Spleen (tissue), 11 donors: Measurements from ENCODE around the gene CHRM4. TPM values are rescaled to one million over a fixed set of nuclear protein-coding genes. Genes with fewer than 3 reads are reported as not detected.
"Not testable (repeated sequence)": the region's sequence is repeated elsewhere in the genome, so short reads cannot be mapped to it uniquely, and the experiment has no call there.

Source experiments
- DNase-seq: peaks from one replicate; pipeline ENCODE4 v3.0.0-alpha.2; 2020
- H3K27ac ChIP-seq, 8 donors: fragments of 200-600 bp; sonication (generic) in 7 of 8; 1 replicate in 4 of 8; 2 replicates in 4 of 8; pipeline versions ENCODE4 v1.5.0 to v1.8.0; 2016 to 2021; ENCODE audit warnings: inconsistent platforms in 4 of 8, mild to moderate bottlenecking in 4 of 8, moderate library complexity in 1 of 8
- H3K27me3 ChIP-seq, 7 donors: fragments of 200-600 bp; sonication (generic) in 6 of 7; replicated peaks in 1 of 7; 1 replicate in 4 of 7; 2 replicates in 3 of 7; pipeline versions ENCODE4 v1.5.0 to v1.8.0; 2016 to 2021; ENCODE audit warnings: inconsistent platforms in 3 of 7, mild to moderate bottlenecking in 1 of 7
- H3K36me3 ChIP-seq, 6 donors: fragments of 200-600 bp; sonication (generic) in 5 of 6; 1 replicate in 4 of 6; 2 replicates in 2 of 6; pipeline versions ENCODE4 v1.5.0 to v1.8.0; 2016 to 2021; ENCODE audit warnings: inconsistent platforms in 2 of 6
- H3K4me1 ChIP-seq, 6 donors: fragments of 200-600 bp; sonication (generic) in 5 of 6; 1 replicate in 3 of 6; 2 replicates in 3 of 6; pipeline versions ENCODE4 v1.5.0 to v1.8.0; 2016 to 2021; ENCODE audit warnings: inconsistent platforms in 3 of 6
- H3K4me3 ChIP-seq, 8 donors: fragments of 200-600 bp; sonication (generic) in 7 of 8; 1 replicate in 4 of 8; 2 replicates in 4 of 8; pipeline versions ENCODE4 v1.5.0 to v1.8.0; 2016 to 2021; ENCODE audit warnings: inconsistent platforms in 4 of 8, mild to moderate bottlenecking in 4 of 8, moderate library complexity in 2 of 8
- H3K9me3 ChIP-seq, 8 donors: fragments of 200-600 bp; sonication (generic) in 7 of 8; 1 replicate in 4 of 8; 2 replicates in 4 of 8; pipeline versions ENCODE4 v1.5.0 to v1.8.0; 2016 to 2021; ENCODE audit warnings: inconsistent platforms in 4 of 8
- POLR2A ChIP-seq, 3 donors: fragments of 450-650 bp; IDR thresholded peaks; one replicate each; pipeline ENCODE4 v1.5.1; 2017; ENCODE audit warnings: antibody characterized with exemption in 3 of 3, mild to moderate bottlenecking in 1 of 3
- POLR2AphosphoS5 ChIP-seq, 3 donors: sonication (generic); formaldehyde crosslinking; IDR thresholded peaks; one replicate each; pipeline ENCODE4 v1.5.1; 2017; ENCODE audit warnings: antibody characterized with exemption in 3 of 3
- WGBS, 5 donors: extraction: QIAGEN DNeasy Blood & Tissue Kit in 3 of 5; methylation state at CpG; one replicate each; pipeline versions ENCODE4 v1.1.5 to v1.1.7; 2013 to 2018; 5-methylcytosine and 5-hydroxymethylcytosine counted together
- intact Hi-C: fragments of 100-400 bp; cut with DNase I; formaldehyde crosslinking; loops from one replicate; pipeline ENCODE4 v1.15.0; 2023; ENCODE audit warnings: low total_unique reads
- polyA plus RNA-seq, 3 donors: library from polyadenylated mRNA; stranded (reverse); fragments of 200-250 nt; gene quantifications; one replicate each; pipeline ENCODE4 v1.2.1, GENCODE V29; 2013
- total RNA-seq, 7 donors: library from RNA; depleted of rRNA in 3 of 7; stranded (reverse); fragments of >200 nt in 3 of 7; fragmentation: NEBNext Ultra II Directional in 4 of 7; extraction: Animal tissue kit (Norgen Biotek cat#: 25700) in 4 of 7; gene quantifications; one replicate each; pipeline versions ENCODE4 v1.1.0 to v1.2.1, GENCODE V29; 2016 to 2021
- TF ChIP-seq, protein P1 (sequence below), 11 experiments: fragments of 200-600 bp in 7 of 11; fragments of 450-650 bp in 4 of 11; sonication (generic) in 4 of 11; IDR thresholded peaks in 8 of 11; conservative IDR thresholded peaks in 3 of 11; 1 replicate in 7 of 11; 2 replicates in 4 of 11; pipeline versions ENCODE4 v1.4.0 to v1.8.0; 2016 to 2021; ENCODE audit warnings: antibody characterized with exemption in 11 of 11, inconsistent platforms in 4 of 11, mild to moderate bottlenecking in 1 of 11
- donor health status: healthy with polysubstance abuse.
- donor health status: DM: no; HTN: no; CAD: no; lungs with moderate emphysema.
- donor health status: DM: no; HTN: no; CAD: no.
- donor health status: Bipolar disorder and iron deficiency.
- donor health status: healthy.
- donor health status: DM: no; HTN: no; CAD: no.
- donor health status: DM: yes; HTN: yes; CAD: no.

CHRM4 gene
- total and polyA plus RNA-seq, 10 donors, result 0.06 to 34.1 (median 3.3) TPM

GRCh38 chr11:46373787-46374740 lies 17.5 kb downstream of the CHRM4 start:
- no peaks in the 10 kb centered on the region for H3K27me3 ChIP-seq
- intact Hi-C loops, result no loop called here
- DNase-seq, result no peak
- peaks cover 4 to 100% (median 84%) of the 10 kb centered on the region in 6 donors for H3K36me3 ChIP-seq
- 90 to 97% (median 94%) methylated on average over 29 to 30 of the region's 30 CpGs for WGBS, 5 donors
- H3K4me1 ChIP-seq, result peaks cover 0 to 21% (median 9%) of the 10 kb centered on the region in 6 donors
- H3K9me3 ChIP-seq, result no peaks in the 10 kb centered on the region
- no peak overlapping the region for H3K27ac ChIP-seq
- H3K4me3 ChIP-seq, result no peak overlapping the region
- TF ChIP-seq POLR2AphosphoS5 (IDR thresholded peaks at IDR 0.05) (no peak), POLR2A (IDR thresholded peaks at IDR 0.05) (no peak)
- TF ChIP-seq, protein P1, sequence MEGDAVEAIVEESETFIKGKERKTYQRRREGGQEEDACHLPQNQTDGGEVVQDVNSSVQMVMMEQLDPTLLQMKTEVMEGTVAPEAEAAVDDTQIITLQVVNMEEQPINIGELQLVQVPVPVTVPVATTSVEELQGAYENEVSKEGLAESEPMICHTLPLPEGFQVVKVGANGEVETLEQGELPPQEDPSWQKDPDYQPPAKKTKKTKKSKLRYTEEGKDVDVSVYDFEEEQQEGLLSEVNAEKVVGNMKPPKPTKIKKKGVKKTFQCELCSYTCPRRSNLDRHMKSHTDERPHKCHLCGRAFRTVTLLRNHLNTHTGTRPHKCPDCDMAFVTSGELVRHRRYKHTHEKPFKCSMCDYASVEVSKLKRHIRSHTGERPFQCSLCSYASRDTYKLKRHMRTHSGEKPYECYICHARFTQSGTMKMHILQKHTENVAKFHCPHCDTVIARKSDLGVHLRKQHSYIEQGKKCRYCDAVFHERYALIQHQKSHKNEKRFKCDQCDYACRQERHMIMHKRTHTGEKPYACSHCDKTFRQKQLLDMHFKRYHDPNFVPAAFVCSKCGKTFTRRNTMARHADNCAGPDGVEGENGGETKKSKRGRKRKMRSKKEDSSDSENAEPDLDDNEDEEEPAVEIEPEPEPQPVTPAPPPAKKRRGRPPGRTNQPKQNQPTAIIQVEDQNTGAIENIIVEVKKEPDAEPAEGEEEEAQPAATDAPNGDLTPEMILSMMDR (IDR thresholded peaks at IDR 0.05 in 8 of 11, conservative IDR thresholded peaks at IDR 0.05 in 3 of 11), result no peak

DNA sequence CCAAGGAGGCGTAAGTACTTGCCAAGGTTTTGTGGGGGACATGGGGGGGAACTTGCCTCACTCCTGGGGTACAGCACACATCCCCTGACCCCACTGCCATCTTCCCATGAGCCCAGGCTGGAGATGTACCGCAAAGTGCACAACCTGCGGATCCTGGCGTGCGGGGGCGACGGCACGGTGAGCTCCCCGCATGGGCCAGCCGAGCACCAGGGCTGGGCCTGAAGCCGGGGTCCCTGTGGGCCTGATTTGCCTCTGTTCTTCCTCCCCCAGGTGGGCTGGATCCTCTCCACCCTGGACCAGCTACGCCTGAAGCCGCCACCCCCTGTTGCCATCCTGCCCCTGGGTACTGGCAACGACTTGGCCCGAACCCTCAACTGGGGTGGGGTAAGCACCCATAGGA lies 19.1 kb downstream of the CHRM4 start:
- DNase-seq, result not testable (repeated sequence)

GRCh38 chr11:46372086-46372485 lies 19.5 kb downstream of the CHRM4 start:
- TF ChIP-seq, protein P1 (IDR thresholded peaks at IDR 0.05 in 8 of 11, conservative IDR thresholded peaks at IDR 0.05 in 3 of 11), result no peak
- TF ChIP-seq POLR2A (IDR thresholded peaks at IDR 0.05) (no peak), POLR2AphosphoS5 (IDR thresholded peaks at IDR 0.05) (no peak)
- DNase-seq, result no peak

More for the DNA sequence above, 19.1 kb downstream of the CHRM4 start:
- TF ChIP-seq POLR2AphosphoS5 (IDR thresholded peaks at IDR 0.05), result peak in 1 of 3 donors; percentile 35
- 91 to 98% (median 94%) methylated on average over 13 to 15 of the region's 15 CpGs for WGBS, 5 donors
- H3K9me3 ChIP-seq, H3K4me3 ChIP-seq, H3K27me3 ChIP-seq, H3K27ac ChIP-seq, intact Hi-C loops: not testable (repeated sequence)
- peaks cover 4 to 28% (median 13%) of the 10 kb centered on the region in 6 donors for H3K4me1 ChIP-seq
- H3K36me3 ChIP-seq, result peaks cover 4 to 100% (median 93%) of the 10 kb centered on the region in 6 donors

GRCh38 chr11:46371262-46371661 lies 20.3 kb downstream of the CHRM4 start:
- 91 to 98% (median 96%) methylated on average over 17 to 19 of the region's 19 CpGs for WGBS, 5 donors
- H3K27me3 ChIP-seq, H3K9me3 ChIP-seq, H3K4me3 ChIP-seq, H3K27ac ChIP-seq, intact Hi-C loops: not testable (repeated sequence)
- H3K4me1 ChIP-seq, result peaks cover 10 to 41% (median 22%) of the 10 kb centered on the region in 6 donors
- peak; percentile 72 for DNase-seq
- H3K36me3 ChIP-seq, result peaks cover under 1 to 98% (median 83%) of the 10 kb centered on the region in 6 donors
- peak in 1 of 3 donors; percentile 53 for TF ChIP-seq POLR2AphosphoS5 (IDR thresholded peaks at IDR 0.05)

More at GRCh38 chr11:46372086-46372485, 19.5 kb downstream of the CHRM4 start:
- no peaks in the 10 kb centered on the region for H3K9me3 ChIP-seq
- intact Hi-C loops, result no loop called here
- peaks cover 4 to 98% (median 89%) of the 10 kb centered on the region in 6 donors for H3K36me3 ChIP-seq
- WGBS, 5 donors, result 82 to 92% (median 89%) methylated on average over 10 of the region's 10 CpGs
- H3K27me3 ChIP-seq, result no peaks in the 10 kb centered on the region
- peaks cover 8 to 32% (median 17%) of the 10 kb centered on the region in 6 donors for H3K4me1 ChIP-seq
- H3K27ac ChIP-seq, result no peak overlapping the region
- no peak overlapping the region for H3K4me3 ChIP-seq

- 89 to 95% (median 91%) methylated on average over 10 to 13 of the region's 13 CpGs for WGBS, 5 donors
- no peak for DNase-seq
- Histone ChIP-seq H3K9me3 (no peaks in the 10 kb centered on the region), H3K36me3 (peaks cover 0 to 98% (median 73%) of the 10 kb centered on the region in 6 donors), H3K27ac (peak overlapping the region in 1 of 8 donors; percentile 18), H3K4me3 (no peak overlapping the region), H3K27me3 (no peaks in the 10 kb centered on the region), H3K4me1 (peaks cover 10 to 51% (median 27%) of the 10 kb centered on the region in 6 donors)
- intact Hi-C loops, result no loop called here
- TF ChIP-seq POLR2A (IDR thresholded peaks at IDR 0.05), result no peak
- TF ChIP-seq, protein P1 (IDR thresholded peaks at IDR 0.05 in 8 of 11, conservative IDR thresholded peaks at IDR 0.05 in 3 of 11), result no peak
- no peak for TF ChIP-seq POLR2AphosphoS5 (IDR thresholded peaks at IDR 0.05)
Measured at GRCh38 chr11:46370253-46370652, 21.3 kb downstream of the CHRM4 start.
